Karpas-422 (cell line): ENCODE results near the gene HACD2. TPM values are rescaled to one million over a fixed set of nuclear protein-coding genes. Genes with fewer than 3 reads are reported as not detected.
"Not testable (repeated sequence)": the region's sequence is repeated elsewhere in the genome, so short reads cannot be mapped to it uniquely, and the experiment has no call there.

Experiments
- DNase-seq: peaks from one replicate; pipeline ENCODE4 v3.0.0-alpha.2; 2015
- H2AFZ ChIP-seq: fragments of 200-600 bp; sonication (generic); 2 replicates; pipeline ENCODE4 v1.6.1; 2014; ENCODE audit warnings: antibody characterized with exemption, low read length, mixed read lengths
- H3K27ac ChIP-seq: fragments of 200-600 bp; sonication (generic); 2 replicates; pipeline ENCODE4 v1.5.1; 2014; ENCODE audit warnings: mild to moderate bottlenecking, low read length, moderate library complexity
- H3K27me3 ChIP-seq: fragments of 200-600 bp; sonication (generic); 2 replicates; pipeline ENCODE4 v1.6.1; 2014; ENCODE audit warnings: low read length, mixed read lengths
- H3K36me3 ChIP-seq: fragments of 200-600 bp; sonication (generic); 2 replicates; pipeline ENCODE4 v1.6.1; 2014; ENCODE audit warnings: low read length, mixed read lengths; ENCODE audit not compliant: insufficient read depth
- H3K4me1 ChIP-seq: fragments of 200-600 bp; sonication (generic); 2 replicates; pipeline ENCODE4 v1.6.1; 2014; ENCODE audit warnings: mild to moderate bottlenecking, low read length, mixed read lengths
- H3K4me2 ChIP-seq: fragments of 200-600 bp; sonication (generic); 2 replicates; pipeline ENCODE4 v1.6.1; 2014; ENCODE audit warnings: low read length, low read depth, mild to moderate bottlenecking; ENCODE audit not compliant: poor library complexity, severe bottlenecking
- H3K4me3 ChIP-seq: fragments of 200-600 bp; sonication (generic); 2 replicates; pipeline ENCODE4 v1.5.1; 2014; ENCODE audit warnings: mild to moderate bottlenecking, antibody characterized with exemption, low read length, mixed read lengths
- H3K79me2 ChIP-seq: fragments of 200-600 bp; sonication (generic); 2 replicates; pipeline ENCODE4 v1.6.1; 2014; ENCODE audit warnings: mild to moderate bottlenecking, low read length, mixed read lengths
- H3K9ac ChIP-seq: fragments of 200-600 bp; sonication (generic); 2 replicates; pipeline ENCODE4 v1.6.0; 2014; ENCODE audit warnings: low read length
- H3K9me2 ChIP-seq: fragments of 200-600 bp; sonication (generic), shearing (Covaris generic); replicated peaks from 2 replicates; pipeline ENCODE4 v1.6.0; 2014; ENCODE audit warnings: mild to moderate bottlenecking, low read length, moderate library complexity; ENCODE audit not compliant: insufficient read depth
- H3K9me3 ChIP-seq: fragments of 300-700, 200-600 bp; sonication (generic); 2 replicates; pipeline ENCODE4 v1.6.1; 2014; ENCODE audit warnings: low read length, mixed read lengths
- H4K20me1 ChIP-seq: fragments of 200-600 bp; sonication (generic); 2 replicates; pipeline ENCODE4 v1.6.1; 2014; ENCODE audit warnings: mild to moderate bottlenecking, antibody characterized with exemption, low read length, low read depth; ENCODE audit not compliant: insufficient read depth
- total RNA-seq: library from RNA; depleted of rRNA; stranded (reverse); fragments of >200 nt; shearing (Covaris generic); gene quantifications from 2 replicates; pipeline ENCODE4 v1.2.3, GENCODE V29; 2014; ENCODE audit warnings: low replicate concordance

HACD2 gene
- total RNA-seq, 1 experiment from 2014 or later: 75.7 TPM

GRCh38 chr3:123618768-123619484 lies 34.1 kb upstream of the HACD2 start:
- peak; percentile 82 for DNase-seq
- Histone ChIP-seq H2AFZ (no peak overlapping the region), H3K9me2 (no peaks in the 10 kb centered on the region), H4K20me1 (no peaks in the 10 kb centered on the region), H3K36me3 (no peaks in the 10 kb centered on the region), H3K27me3 (no peaks in the 10 kb centered on the region), H3K4me3 (0 out of 2 replicates have a peak overlapping the region, but pooled peaks have one; percentile 23), H3K27ac (peak overlapping the region; percentile 36; the same call in 1 of the 2 replicates), H3K4me2 (peak overlapping the region; percentile 58), H3K4me1 (peaks cover 22% of the 10 kb centered on the region), H3K79me2 (no peaks in the 10 kb centered on the region), H3K9ac (peak overlapping the region; percentile 16; the same call in 1 of the 2 replicates), H3K9me3 (no peaks in the 10 kb centered on the region)

DNA sequence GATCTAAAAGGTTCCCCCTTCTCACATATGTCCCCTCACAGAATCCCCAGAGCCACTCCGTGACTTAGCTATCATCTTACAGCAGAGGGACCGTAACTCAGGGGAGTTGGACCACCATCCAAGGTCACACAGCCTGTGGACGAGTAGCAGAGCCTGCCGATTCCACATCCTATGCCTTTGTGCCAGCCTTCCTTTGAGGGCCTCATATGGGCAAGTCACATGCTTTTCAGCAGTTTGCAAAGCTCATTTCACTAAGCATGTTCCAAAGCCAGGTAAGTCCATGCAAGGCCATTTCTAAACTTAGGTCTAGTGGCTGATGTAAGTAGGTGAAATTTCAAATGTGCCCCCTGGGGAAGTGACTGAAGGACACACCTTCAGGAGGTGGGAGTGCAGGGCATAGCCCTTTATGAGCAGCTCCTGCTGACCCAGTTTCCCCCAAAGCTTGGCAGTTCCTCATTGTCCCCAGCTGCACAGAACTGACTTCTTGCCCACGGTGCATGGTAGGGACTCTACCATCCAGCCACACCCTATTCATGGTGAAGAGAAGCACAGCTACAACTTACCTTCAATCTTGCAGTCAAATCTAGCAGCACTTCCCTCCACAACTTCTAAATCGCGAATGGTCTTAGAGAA lies 33.3 kb upstream of the HACD2 start:
- H3K4me2 ChIP-seq: peak overlapping the region; percentile 58
- H3K9me3 ChIP-seq: no peaks in the 10 kb centered on the region
- no peaks in the 10 kb centered on the region for H3K27me3 ChIP-seq
- H3K9me2 ChIP-seq: no peaks in the 10 kb centered on the region
- H3K9ac ChIP-seq: peak overlapping the region; percentile 16; the same call in 1 of the 2 replicates
- no peaks in the 10 kb centered on the region for H3K36me3 ChIP-seq
- H3K4me3 ChIP-seq: peak overlapping the region; percentile 23; the same call in 1 of the 2 replicates
- no peaks in the 10 kb centered on the region for H3K79me2 ChIP-seq
- H3K27ac ChIP-seq: peak overlapping the region; percentile 36; the same call in 1 of the 2 replicates
- peaks cover 22% of the 10 kb centered on the region for H3K4me1 ChIP-seq
- H4K20me1 ChIP-seq: no peaks in the 10 kb centered on the region
- DNase-seq: peak; percentile 60
- no peak overlapping the region for H2AFZ ChIP-seq

- Histone ChIP-seq H3K4me1 (peaks cover 22% of the 10 kb centered on the region), H3K4me2 (no peak overlapping the region), H3K9me3 (no peaks in the 10 kb centered on the region), H2AFZ (no peak overlapping the region), H3K9ac (no peak overlapping the region), H3K79me2 (no peaks in the 10 kb centered on the region), H3K27me3 (no peaks in the 10 kb centered on the region), H3K4me3 (no peak overlapping the region), H3K36me3 (no peaks in the 10 kb centered on the region), H4K20me1 (no peaks in the 10 kb centered on the region), H3K9me2 (no peaks in the 10 kb centered on the region), H3K27ac (no peak overlapping the region)
- DNase-seq: no peak
Observed at GRCh38 chr3:123616593-123616992, 31.7 kb upstream of the HACD2 start.

DNA sequence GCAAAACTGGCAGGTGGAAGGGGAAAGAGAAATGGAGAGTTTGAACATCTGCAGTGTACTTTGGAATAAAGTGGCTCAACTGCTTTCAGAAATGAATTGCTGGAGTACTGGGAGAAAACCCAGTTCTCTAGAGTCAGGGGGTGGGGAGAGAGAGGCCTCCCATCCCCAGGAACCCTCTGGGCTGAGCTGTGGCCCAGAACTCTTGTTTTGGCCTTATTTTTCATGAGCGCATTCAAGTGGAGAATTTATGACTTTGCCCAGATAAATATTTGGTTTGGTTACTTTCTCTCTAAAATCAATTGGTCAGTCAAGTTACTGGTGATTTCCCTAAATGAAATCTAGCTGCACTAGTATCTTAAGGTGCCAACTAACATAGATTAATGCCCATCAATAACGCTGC lies 28.7 kb upstream of the HACD2 start:
- Histone ChIP-seq H3K9ac (no peak overlapping the region), H3K4me2 (no peak overlapping the region), H3K27me3 (no peaks in the 10 kb centered on the region), H3K79me2 (peaks cover 3% of the 10 kb centered on the region; the same call in 1 of the 2 replicates), H3K36me3 (no peaks in the 10 kb centered on the region), H3K9me3 (no peaks in the 10 kb centered on the region), H4K20me1 (no peaks in the 10 kb centered on the region), H3K4me1 (peaks cover 31% of the 10 kb centered on the region), H3K4me3 (no peak overlapping the region), H3K27ac (no peak overlapping the region), H3K9me2 (no peaks in the 10 kb centered on the region), H2AFZ (no peak overlapping the region)
- no peak for DNase-seq

- not testable (repeated sequence) for H3K9ac ChIP-seq, H4K20me1 ChIP-seq, H3K9me3 ChIP-seq, H3K4me2 ChIP-seq, H3K9me2 ChIP-seq, H3K4me3 ChIP-seq, DNase-seq, H3K79me2 ChIP-seq, H2AFZ ChIP-seq, H3K27me3 ChIP-seq, H3K27ac ChIP-seq, H3K36me3 ChIP-seq
- H3K4me1 ChIP-seq: peaks cover 20% of the 10 kb centered on the region
Observed at GRCh38 chr3:123611674-123612073, 26.8 kb upstream of the HACD2 start.

DNA sequence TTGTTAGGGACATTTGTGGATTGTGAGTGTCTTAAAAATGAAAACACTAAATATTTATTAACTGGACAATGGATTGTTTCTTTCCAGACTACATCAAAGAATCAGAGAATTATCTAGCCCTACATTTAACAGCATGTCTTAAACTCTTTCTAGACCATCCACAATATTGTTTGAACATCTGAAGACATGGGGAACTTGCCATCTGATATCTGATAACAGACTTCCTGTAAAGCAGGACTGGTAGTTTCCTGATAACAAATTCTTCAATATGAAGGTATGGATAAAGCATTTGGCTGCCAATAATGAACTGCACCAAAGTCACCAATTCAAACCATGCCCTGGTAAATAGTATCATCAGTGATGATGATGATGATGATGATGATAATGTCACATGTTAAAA lies 26.2 kb upstream of the HACD2 start:
- Histone ChIP-seq H3K79me2 (peaks cover 3% of the 10 kb centered on the region; the same call in 1 of the 2 replicates), H3K9me2 (no peaks in the 10 kb centered on the region), H3K36me3 (no peaks in the 10 kb centered on the region), H3K27me3 (no peaks in the 10 kb centered on the region), H3K9me3 (no peaks in the 10 kb centered on the region), H3K9ac (no peak overlapping the region), H2AFZ (no peak overlapping the region), H4K20me1 (no peaks in the 10 kb centered on the region), H3K4me3 (no peak overlapping the region; the same call in 1 of the 2 replicates), H3K4me2 (peak overlapping the region; percentile 57), H3K4me1 (peaks cover 26% of the 10 kb centered on the region), H3K27ac (peak overlapping the region; percentile 40)
- no peak for DNase-seq

- peak overlapping the region; percentile 54 for H3K27ac ChIP-seq
Observed at GRCh38 chr3:123610331-123610730, 25.5 kb upstream of the HACD2 start.

GRCh38 chr3:123609063-123609462 lies 24.2 kb upstream of the HACD2 start:
- no peak overlapping the region for H3K4me2 ChIP-seq
- H3K79me2 ChIP-seq: peaks cover 3% of the 10 kb centered on the region; the same call in 1 of the 2 replicates
- H2AFZ ChIP-seq: no peak overlapping the region
- no peak overlapping the region for H3K4me3 ChIP-seq
- no peaks in the 10 kb centered on the region for H3K9me2 ChIP-seq
- H3K36me3 ChIP-seq: no peaks in the 10 kb centered on the region
- no peak overlapping the region for H3K27ac ChIP-seq
- DNase-seq: no peak
- H3K4me1 ChIP-seq: peaks cover 41% of the 10 kb centered on the region
- no peak overlapping the region for H3K9ac ChIP-seq
- no peaks in the 10 kb centered on the region for H3K9me3 ChIP-seq
- no peaks in the 10 kb centered on the region for H4K20me1 ChIP-seq
- H3K27me3 ChIP-seq: no peaks in the 10 kb centered on the region

More at GRCh38 chr3:123610331-123610730, 25.5 kb upstream of the HACD2 start:
- DNase-seq: peak; percentile 95
- no peaks in the 10 kb centered on the region for H3K27me3 ChIP-seq
- H3K4me1 ChIP-seq: peaks cover 34% of the 10 kb centered on the region
- no peak overlapping the region for H3K9ac ChIP-seq
- 0 out of 2 replicates have a peak overlapping the region, but pooled peaks have one; percentile 7 for H2AFZ ChIP-seq
- no peaks in the 10 kb centered on the region for H4K20me1 ChIP-seq
- peak overlapping the region; percentile 57 for H3K4me2 ChIP-seq
- H3K9me3 ChIP-seq: no peaks in the 10 kb centered on the region
- no peaks in the 10 kb centered on the region for H3K9me2 ChIP-seq
- no peaks in the 10 kb centered on the region for H3K36me3 ChIP-seq
- no peak overlapping the region; the same call in 1 of the 2 replicates for H3K4me3 ChIP-seq
- H3K79me2 ChIP-seq: peaks cover 3% of the 10 kb centered on the region; the same call in 1 of the 2 replicates
